K562 (cell line): ENCODE measurements around the gene METTL8. TPM values are rescaled to one million over a fixed set of nuclear protein-coding genes. Genes with fewer than 3 reads are reported as not detected.
A peak's percentile ranks its signal among the peaks of the same experiment; 100 is the strongest.

Source experiments
- HNRNPL ChIP-seq: fragments of 200-400 bp; formaldehyde crosslinking; IDR thresholded peaks from 2 replicates; pipeline ENCODE4 v1.6.1; 2017; ENCODE audit warnings: low read depth, mild to moderate bottlenecking, low read length
- KLF6 ChIP-seq: fragments of 250-450 bp; sonication (Bioruptor Pico); IDR thresholded peaks from 2 replicates; pipeline ENCODE4 v1.4.0; 2020; ENCODE audit warnings: mild to moderate bottlenecking, moderate library complexity, borderline replicate concordance
- MEF2D ChIP-seq: conservative IDR thresholded peaks from 2 replicates; pipeline ENCODE4 v1.6.1; 2016; ENCODE audit warnings: low read depth, missing genetic modification characterization, missing compliant biosample characterization
- YY1 ChIP-seq, 3 experiments: IDR thresholded peaks; 2 replicates each; pipeline ENCODE4 v1.6.1; 2011; ENCODE audit warnings: low read length in 2 of 3, mild to moderate bottlenecking in 2 of 3, moderate library complexity in 2 of 3, borderline replicate concordance in 1 of 3, control low read depth in 1 of 3, low read depth in 1 of 3; ENCODE audit not compliant: insufficient read depth in 3 of 3, insufficient replicate concordance in 2 of 3, control insufficient read depth in 1 of 3, insufficient read length in 1 of 3; ENCODE audit errors: extremely low read depth in 1 of 3
- ZSCAN32 ChIP-seq: fragments of 450-650 bp; formaldehyde crosslinking; IDR thresholded peaks from 2 replicates; pipeline ENCODE4 v1.4.0; 2020; ENCODE audit warnings: mild to moderate bottlenecking, moderate library complexity
- polyA plus RNA-seq, 8 experiments: library from polyadenylated mRNA; depleted of rRNA in 4 of 8; stranded (reverse) in 5 of 8; unstranded in 3 of 8; fragments of >200 nt; fragmentation: Nextera tagmentation in 2 of 8; fragmentation: Illumina TruSeq in 1 of 8; extraction: Ambion mirVana in 2 of 8; extraction: Trizol in 1 of 8; gene quantifications; 2 replicates each; pipeline versions ENCODE4 v1.2.1 to v1.2.3, GENCODE V29; 2011 to 2014; ENCODE audit warnings: inconsistent platforms in 1 of 8, missing spikeins in 1 of 8
- total RNA-seq, 7 experiments: library from RNA; depleted of rRNA in 6 of 7; stranded (reverse); fragments of >200 nt in 6 of 7; fragmentation: Illumina TruSeq in 2 of 7; extraction: Trizol in 2 of 7; gene quantifications; 2 replicates each; pipeline versions ENCODE4 v1.2.1 to v1.2.3, GENCODE V29; 2011 to 2021; ENCODE audit warnings: low replicate concordance in 1 of 7
- TF ChIP-seq, protein P1 (sequence below), 2 experiments: fragments of 450-650 bp in 1 of 2; sonication (generic) in 1 of 2; formaldehyde crosslinking in 1 of 2; IDR thresholded peaks; 2 replicates each; pipeline versions ENCODE4 v1.7.1 to v1.9.0; 2016 to 2022; ENCODE audit warnings: inconsistent platforms in 1 of 2, mild to moderate bottlenecking in 1 of 2, missing genetic modification reagents in 1 of 2
- TF ChIP-seq, protein P2 (sequence below): fragments of 450-650 bp; formaldehyde crosslinking; IDR thresholded peaks from 2 replicates; pipeline ENCODE4 v1.4.0; 2022; ENCODE audit warnings: mild to moderate bottlenecking, moderate library complexity
- TF ChIP-seq, protein P3 (sequence below): fragments of 250-450 bp; sonication (Bioruptor Pico); IDR thresholded peaks from 2 replicates; pipeline ENCODE4 v1.4.0; 2020; ENCODE audit warnings: borderline replicate concordance

Gene METTL8
- total and polyA plus RNA-seq, 9 of the 15 experiments (the other 6 are each of a cell fraction or from before 2014, with no cell fraction given) = 12.9 to 52.6 (median 33.7) TPM

DNA sequence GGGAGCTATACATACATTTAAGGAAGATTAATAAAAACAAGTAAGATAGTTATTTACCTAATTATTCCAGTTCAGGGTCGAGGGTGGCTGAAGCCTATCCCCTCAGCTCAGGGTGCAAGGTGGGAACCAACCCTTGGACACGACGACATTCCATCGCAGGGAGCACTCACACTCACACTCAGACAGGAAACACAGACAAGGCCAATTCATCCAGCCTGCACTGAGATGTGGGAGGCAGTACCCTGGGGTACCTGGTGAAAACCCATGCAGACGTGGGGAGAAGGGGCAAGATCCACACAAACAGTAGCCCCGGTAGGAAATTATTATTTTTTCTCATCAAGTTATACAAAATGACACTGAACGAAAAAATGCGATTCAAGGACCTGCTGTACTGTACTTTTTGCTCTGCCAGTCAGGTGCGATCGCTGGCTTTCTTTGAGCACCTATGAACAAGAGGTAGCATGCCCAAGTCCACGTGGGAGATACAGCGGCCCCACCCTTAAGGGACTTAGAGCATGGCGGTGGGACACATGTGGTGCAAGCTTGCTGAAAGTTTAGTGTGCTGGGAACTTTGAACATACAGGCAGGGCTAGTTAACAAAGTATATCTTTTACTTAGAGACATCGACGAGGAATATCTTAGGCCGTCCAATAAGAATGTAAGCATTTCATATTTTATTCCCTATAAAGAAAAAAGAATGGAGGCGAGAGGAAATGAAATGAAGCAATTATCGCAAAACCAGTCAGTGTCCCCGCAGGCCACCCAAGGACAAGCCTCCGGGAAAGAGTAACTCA, 624 bp downstream of the METTL8 start (continued):
- TF ChIP-seq, protein P1, sequence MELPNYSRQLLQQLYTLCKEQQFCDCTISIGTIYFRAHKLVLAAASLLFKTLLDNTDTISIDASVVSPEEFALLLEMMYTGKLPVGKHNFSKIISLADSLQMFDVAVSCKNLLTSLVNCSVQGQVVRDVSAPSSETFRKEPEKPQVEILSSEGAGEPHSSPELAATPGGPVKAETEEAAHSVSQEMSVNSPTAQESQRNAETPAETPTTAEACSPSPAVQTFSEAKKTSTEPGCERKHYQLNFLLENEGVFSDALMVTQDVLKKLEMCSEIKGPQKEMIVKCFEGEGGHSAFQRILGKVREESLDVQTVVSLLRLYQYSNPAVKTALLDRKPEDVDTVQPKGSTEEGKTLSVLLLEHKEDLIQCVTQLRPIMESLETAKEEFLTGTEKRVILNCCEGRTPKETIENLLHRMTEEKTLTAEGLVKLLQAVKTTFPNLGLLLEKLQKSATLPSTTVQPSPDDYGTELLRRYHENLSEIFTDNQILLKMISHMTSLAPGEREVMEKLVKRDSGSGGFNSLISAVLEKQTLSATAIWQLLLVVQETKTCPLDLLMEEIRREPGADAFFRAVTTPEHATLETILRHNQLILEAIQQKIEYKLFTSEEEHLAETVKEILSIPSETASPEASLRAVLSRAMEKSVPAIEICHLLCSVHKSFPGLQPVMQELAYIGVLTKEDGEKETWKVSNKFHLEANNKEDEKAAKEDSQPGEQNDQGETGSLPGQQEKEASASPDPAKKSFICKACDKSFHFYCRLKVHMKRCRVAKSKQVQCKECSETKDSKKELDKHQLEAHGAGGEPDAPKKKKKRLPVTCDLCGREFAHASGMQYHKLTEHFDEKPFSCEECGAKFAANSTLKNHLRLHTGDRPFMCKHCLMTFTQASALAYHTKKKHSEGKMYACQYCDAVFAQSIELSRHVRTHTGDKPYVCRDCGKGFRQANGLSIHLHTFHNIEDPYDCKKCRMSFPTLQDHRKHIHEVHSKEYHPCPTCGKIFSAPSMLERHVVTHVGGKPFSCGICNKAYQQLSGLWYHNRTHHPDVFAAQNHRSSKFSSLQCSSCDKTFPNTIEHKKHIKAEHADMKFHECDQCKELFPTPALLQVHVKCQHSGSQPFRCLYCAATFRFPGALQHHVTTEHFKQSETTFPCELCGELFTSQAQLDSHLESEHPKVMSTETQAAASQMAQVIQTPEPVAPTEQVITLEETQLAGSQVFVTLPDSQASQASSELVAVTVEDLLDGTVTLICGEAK (IDR thresholded peaks at IDR 0.05) = 0 out of 2 replicates have a peak, but pooled peaks have one; percentile 9
- TF ChIP-seq, protein P1 (CRISPR knock-in tag; IDR thresholded peaks at IDR 0.05) = no peak
- TF ChIP-seq YY1 (IDR thresholded peaks at IDR 0.05; ENCODE audit: borderline replicate concordance in 1 of 3, control insufficient read depth in 1 of 3, extremely low read depth in 1 of 3, insufficient read depth in 3 of 3, insufficient read length in 1 of 3, insufficient replicate concordance in 2 of 3, low read depth in 1 of 3, low read length in 2 of 3) (peak in 2 of 3 experiments; percentile 60 to 90), KLF6 (CRISPR knock-in tag) (peak; percentile 59; the same call in 1 of the 2 replicates), MEF2D (tag) (no peak), HNRNPL (no peak), ZSCAN32 (CRISPR knock-in tag) (no peak)
- TF ChIP-seq, protein P2, sequence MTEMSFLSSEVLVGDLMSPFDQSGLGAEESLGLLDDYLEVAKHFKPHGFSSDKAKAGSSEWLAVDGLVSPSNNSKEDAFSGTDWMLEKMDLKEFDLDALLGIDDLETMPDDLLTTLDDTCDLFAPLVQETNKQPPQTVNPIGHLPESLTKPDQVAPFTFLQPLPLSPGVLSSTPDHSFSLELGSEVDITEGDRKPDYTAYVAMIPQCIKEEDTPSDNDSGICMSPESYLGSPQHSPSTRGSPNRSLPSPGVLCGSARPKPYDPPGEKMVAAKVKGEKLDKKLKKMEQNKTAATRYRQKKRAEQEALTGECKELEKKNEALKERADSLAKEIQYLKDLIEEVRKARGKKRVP (CRISPR knock-in tag) = peak; percentile 47; the same call in 1 of the 2 replicates
- TF ChIP-seq, protein P3, sequence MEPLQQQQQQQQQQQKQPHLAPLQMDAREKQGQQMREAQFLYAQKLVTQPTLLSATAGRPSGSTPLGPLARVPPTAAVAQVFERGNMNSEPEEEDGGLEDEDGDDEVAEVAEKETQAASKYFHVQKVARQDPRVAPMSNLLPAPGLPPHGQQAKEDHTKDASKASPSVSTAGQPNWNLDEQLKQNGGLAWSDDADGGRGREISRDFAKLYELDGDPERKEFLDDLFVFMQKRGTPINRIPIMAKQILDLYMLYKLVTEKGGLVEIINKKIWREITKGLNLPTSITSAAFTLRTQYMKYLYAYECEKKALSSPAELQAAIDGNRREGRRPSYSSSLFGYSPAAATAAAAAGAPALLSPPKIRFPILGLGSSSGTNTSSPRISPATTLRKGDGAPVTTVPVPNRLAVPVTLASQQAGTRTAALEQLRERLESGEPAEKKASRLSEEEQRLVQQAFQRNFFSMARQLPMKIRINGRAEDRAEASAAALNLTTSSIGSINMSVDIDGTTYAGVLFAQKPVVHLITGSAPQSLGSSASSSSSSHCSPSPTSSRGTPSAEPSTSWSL (CRISPR knock-in tag) = no peak
